GM23248 (cell line): ENCODE data around the gene RAB30.

Source experiments
- EZH2 ChIP-seq: fragments of 200-600 bp; sonication (generic); IDR thresholded peaks from 2 replicates; pipeline ENCODE4 v1.6.1; 2018; ENCODE audit warnings: antibody characterized with exemption, mild to moderate bottlenecking; ENCODE audit not compliant: insufficient read depth, poor library complexity, severe bottlenecking
- EZH2phosphoT487 ChIP-seq: fragments of 200-600 bp; sonication (generic); IDR thresholded peaks from 2 replicates; pipeline ENCODE4 v1.6.1; 2018; ENCODE audit warnings: antibody characterized with exemption, moderate library complexity, mild to moderate bottlenecking, low read depth; ENCODE audit not compliant: insufficient read depth

DNA sequence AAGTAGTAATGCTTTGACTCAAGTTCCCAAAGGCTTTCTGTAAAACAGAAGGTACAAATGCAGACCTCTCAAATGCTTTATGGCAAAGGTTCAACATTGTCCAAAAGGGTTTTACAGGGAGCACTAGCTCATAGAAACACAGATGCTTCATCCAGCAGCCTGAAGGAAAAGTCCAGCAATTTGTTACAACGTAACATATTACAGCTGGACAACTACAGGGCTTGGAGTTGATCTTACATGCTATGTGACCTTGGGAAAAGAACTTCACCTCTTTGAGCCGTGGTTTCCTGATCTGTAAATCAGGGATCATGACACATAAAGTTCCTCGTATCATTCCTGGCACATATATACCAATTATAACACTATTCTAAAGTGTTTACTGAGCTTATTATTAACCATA lies 85.3 kb downstream of the RAB30 start:
- TF ChIP-seq EZH2phosphoT487 (no peak), EZH2 (no peak)
